H1 (cell line): Measurements from ENCODE around the gene TBKBP1. TPM values are rescaled to one million over a fixed set of nuclear protein-coding genes. Genes with fewer than 3 reads are reported as not detected.

ENCODE experiments used
- CTCF ChIA-PET: fragments of 300-600 bp; sonication (Branson Sonifier 250); formaldehyde crosslinking; loops from one replicate; lab custom pipeline; 2021; ENCODE audit not compliant: partially characterized antibody; lab: Charles Lee
- POLR2A ChIA-PET: fragments of 300-600 bp; sonication (Branson Sonifier 250); formaldehyde crosslinking; loops from one replicate; lab custom pipeline; 2021; ENCODE audit warnings: inconsistent platforms; ENCODE audit not compliant: partially characterized antibody; lab: Charles Lee
- DNase-seq, 2 experiments: peaks; one replicate each; pipeline versions ENCODE4 v3.0.0 to v3.0.0-alpha.2; 2010 to 2022; ENCODE audit warnings: low spot score in 2 of 2, low read depth in 1 of 2, mixed read lengths in 1 of 2
- FAIRE-seq: peaks from 2 replicates; lab custom pipeline; 2011; peaks lifted over from hg19 to GRCh38; lab: Jason Lieb, UNC
- H2AFZ ChIP-seq: 2 replicates; pipeline ENCODE4 v1.8.1; 2012; ENCODE audit warnings: low read length, inconsistent platforms
- H2AK5ac ChIP-seq: 2 replicates; pipeline ENCODE4 v1.6.1; 2013; ENCODE audit warnings: low read depth, low read length
- H2BK120ac ChIP-seq: replicated peaks from 2 replicates; pipeline ENCODE3; 2013; ENCODE audit warnings: low read depth, low read length, inconsistent platforms
- H2BK12ac ChIP-seq: 2 replicates; pipeline ENCODE4 v1.6.1; 2013; ENCODE audit warnings: low read depth, low read length
- H2BK15ac ChIP-seq: 2 replicates; pipeline ENCODE4 v1.6.1; 2013; ENCODE audit warnings: low read length
- H2BK20ac ChIP-seq: 2 replicates; pipeline ENCODE4 v1.6.1; 2013; ENCODE audit warnings: low read length
- H2BK5ac ChIP-seq: 2 replicates; pipeline ENCODE4 v1.6.1; 2013; ENCODE audit warnings: low read depth, low read length
- H3K14ac ChIP-seq: 2 replicates; pipeline ENCODE4 v1.6.1; 2013; ENCODE audit warnings: inconsistent platforms; ENCODE audit not compliant: insufficient read length
- H3K18ac ChIP-seq: 2 replicates; pipeline ENCODE4 v1.6.1; 2013; ENCODE audit warnings: low read length; ENCODE audit errors: extremely low read depth
- H3K23ac ChIP-seq: 2 replicates; pipeline ENCODE4 v1.6.1; 2013; ENCODE audit warnings: inconsistent platforms; ENCODE audit not compliant: insufficient read length
- H3K23me2 ChIP-seq: 2 replicates; pipeline ENCODE4 v1.6.1; 2013; ENCODE audit warnings: low read depth, low read length
- H3K27ac ChIP-seq: 2 replicates; pipeline ENCODE4 v1.6.1; 2011; ENCODE audit warnings: low read depth, low read length, inconsistent platforms
- H3K27me3 ChIP-seq, 4 experiments: replicated peaks in 1 of 4; 1 replicate in 1 of 4; 2 replicates in 3 of 4; pipeline versions ENCODE4 v1.6.1 to v1.8.1; 2011 to 2013; ENCODE audit warnings: low read length in 3 of 4, mild to moderate bottlenecking in 3 of 4, inconsistent platforms in 2 of 4, mixed read lengths in 2 of 4, moderate library complexity in 1 of 4; ENCODE audit not compliant: control insufficient read depth in 3 of 4, insufficient read depth in 3 of 4; ENCODE audit errors: extremely low read depth in 1 of 4
- H3K36me3 ChIP-seq, 4 experiments: 2 replicates each; pipeline versions ENCODE4 v1.6.1 to v1.8.1; 2011 to 2013; ENCODE audit warnings: mild to moderate bottlenecking in 4 of 4, low read length in 3 of 4, moderate library complexity in 2 of 4, control low read depth in 1 of 4, inconsistent platforms in 1 of 4; ENCODE audit not compliant: insufficient read depth in 4 of 4, control insufficient read depth in 2 of 4
- H3K4ac ChIP-seq: replicated peaks from 2 replicates; pipeline ENCODE3; 2013; ENCODE audit warnings: low read length, low read depth, mixed read lengths, inconsistent platforms; ENCODE audit not compliant: insufficient read length
- H3K4me1 ChIP-seq, 4 experiments: replicated peaks in 1 of 4; 1 replicate in 1 of 4; 2 replicates in 3 of 4; pipeline versions ENCODE4 v1.6.1 to v1.8.1; 2011 to 2013; ENCODE audit warnings: low read length in 3 of 4, inconsistent platforms in 2 of 4, mixed read lengths in 1 of 4; ENCODE audit not compliant: insufficient read depth in 4 of 4, control insufficient read depth in 3 of 4
- H3K4me2 ChIP-seq, 2 experiments: 2 replicates each; pipeline versions ENCODE4 v1.6.1 to v1.8.1; 2011 to 2013; ENCODE audit warnings: low read depth in 2 of 2, low read length in 2 of 2, control low read depth in 1 of 2, inconsistent platforms in 1 of 2, mild to moderate bottlenecking in 1 of 2; ENCODE audit not compliant: insufficient read depth in 1 of 2
- H3K4me3 ChIP-seq, 4 experiments: fragments of 200-600, 300-600 bp in 1 of 4; sonication (generic), shearing (Covaris generic), sonication (Bioruptor Twin) in 1 of 4; 2 replicates each; pipeline versions ENCODE4 v1.5.1 to v1.8.1; 2011 to 2016; ENCODE audit warnings: low read length in 4 of 4, low read depth in 3 of 4, control low read depth in 2 of 4, inconsistent platforms in 2 of 4, mild to moderate bottlenecking in 2 of 4, mixed read lengths in 1 of 4, moderate library complexity in 1 of 4; ENCODE audit not compliant: insufficient read depth in 2 of 4; ENCODE audit errors: extremely low read depth in 1 of 4
- H3K56ac ChIP-seq: replicated peaks from 2 replicates; pipeline ENCODE3; 2013; ENCODE audit warnings: low read depth, mild to moderate bottlenecking, mixed read lengths, low read length, inconsistent platforms; ENCODE audit not compliant: insufficient read length
- H3K79me1 ChIP-seq: 2 replicates; pipeline ENCODE4 v1.6.1; 2013; ENCODE audit warnings: low read depth, low read length, control low read depth
- H3K79me2 ChIP-seq, 2 experiments: 2 replicates each; pipeline versions ENCODE4 v1.6.1 to v1.8.1; 2012 to 2013; ENCODE audit warnings: low read length in 2 of 2, mild to moderate bottlenecking in 2 of 2, inconsistent platforms in 1 of 2; ENCODE audit not compliant: insufficient read depth in 2 of 2, control insufficient read depth in 1 of 2
- H3K9ac ChIP-seq, 4 experiments: replicated peaks in 1 of 4; 1 replicate in 1 of 4; 2 replicates in 3 of 4; pipeline versions ENCODE4 v1.6.1 to v1.8.1; 2011 to 2013; ENCODE audit warnings: low read depth in 3 of 4, low read length in 3 of 4, control low read depth in 2 of 4, mild to moderate bottlenecking in 2 of 4, moderate library complexity in 2 of 4, inconsistent platforms in 1 of 4; ENCODE audit errors: extremely low read depth in 1 of 4
- H3K9me3 ChIP-seq, 2 experiments: 2 replicates each; pipeline versions ENCODE4 v1.6.1 to v1.8.1; 2012 to 2013; ENCODE audit warnings: mild to moderate bottlenecking in 2 of 2, moderate library complexity in 2 of 2, control low read depth in 1 of 2, inconsistent platforms in 1 of 2, low read depth in 1 of 2, low read length in 1 of 2, mixed read lengths in 1 of 2; ENCODE audit not compliant: insufficient read depth in 2 of 2
- H4K20me1 ChIP-seq, 2 experiments: replicated peaks in 1 of 2; 2 replicates each; pipeline versions ENCODE3 to v1.8.1; 2011 to 2013; ENCODE audit warnings: inconsistent platforms in 2 of 2, low read length in 2 of 2, mild to moderate bottlenecking in 1 of 2; ENCODE audit not compliant: insufficient read depth in 2 of 2, control insufficient read depth in 1 of 2
- H4K5ac ChIP-seq: 2 replicates; pipeline ENCODE4 v1.6.1; 2013; ENCODE audit warnings: low read length, low read depth, mixed read lengths, inconsistent platforms; ENCODE audit not compliant: insufficient read length
- H4K8ac ChIP-seq: 2 replicates; pipeline ENCODE4 v1.8.0; 2013; ENCODE audit warnings: mild to moderate bottlenecking, moderate library complexity, low read length, inconsistent platforms; ENCODE audit not compliant: insufficient read depth; ENCODE audit errors: extremely low read depth
- H4K91ac ChIP-seq: replicated peaks from 2 replicates; pipeline ENCODE3; 2013; ENCODE audit warnings: low read length, mixed read lengths, inconsistent platforms; ENCODE audit not compliant: insufficient read length
- BRCA1 ChIP-seq: IDR thresholded peaks from 2 replicates; pipeline ENCODE4 v1.6.1; 2012; ENCODE audit warnings: low read depth, low read length, improper control_type of control experiment
- CHD2 ChIP-seq: IDR thresholded peaks from 2 replicates; pipeline ENCODE4 v1.6.1; 2012; ENCODE audit warnings: low read length, improper control_type of control experiment
- EP300 ChIP-seq, 2 experiments: IDR thresholded peaks; 1 replicate in 1 of 2; 2 replicates in 1 of 2; pipeline ENCODE4 v1.6.1; 2011 to 2012; ENCODE audit warnings: low read depth in 2 of 2, low read length in 2 of 2, mild to moderate bottlenecking in 2 of 2, borderline replicate concordance in 1 of 2, inconsistent platforms in 1 of 2, moderate library complexity in 1 of 2
- JUND ChIP-seq: IDR thresholded peaks from 2 replicates; pipeline ENCODE4 v1.6.1; 2011; ENCODE audit warnings: mild to moderate bottlenecking, improper control_type of control experiment, low read length
- MAFK ChIP-seq: IDR thresholded peaks from 2 replicates; pipeline ENCODE4 v1.6.1; 2012; ENCODE audit warnings: low read depth, mild to moderate bottlenecking, improper control_type of control experiment, low read length
- RXRA ChIP-seq: IDR thresholded peaks from 2 replicates; pipeline ENCODE4 v1.6.1; 2011; ENCODE audit warnings: low read depth, mild to moderate bottlenecking, low read length, moderate library complexity; ENCODE audit not compliant: insufficient read depth
- SIN3A ChIP-seq, 2 experiments: IDR thresholded peaks in 1 of 2; conservative IDR thresholded peaks in 1 of 2; 2 replicates each; pipeline ENCODE4 v1.6.1; 2011 to 2012; ENCODE audit warnings: low read length in 2 of 2, improper control_type of control experiment in 1 of 2, low read depth in 1 of 2, mild to moderate bottlenecking in 1 of 2
- SP1 ChIP-seq: IDR thresholded peaks from 2 replicates; pipeline ENCODE4 v1.6.1; 2011; ENCODE audit warnings: low read depth, low read length
- TAF1 ChIP-seq: IDR thresholded peaks from 2 replicates; pipeline ENCODE4 v1.6.1; 2011; ENCODE audit warnings: mild to moderate bottlenecking, low read depth, low read length
- YY1 ChIP-seq: IDR thresholded peaks from 2 replicates; pipeline ENCODE4 v1.6.1; 2011; ENCODE audit warnings: low read depth, mild to moderate bottlenecking, low read length
- WGBS, 2 experiments: shearing (Covaris generic) in 1 of 2; methylation state at CpG; one replicate each; pipeline versions ENCODE4 v1.1.6 to v1.1.7; 2013 to 2015; ENCODE audit warnings: low lambda C conversion rate in 2 of 2, mixed read lengths in 2 of 2, inconsistent platforms in 1 of 2, low coverage in 1 of 2, missing lambda C conversion rate in 1 of 2; ENCODE audit not compliant: insufficient replicate concordance in 2 of 2, insufficient coverage in 1 of 2, insufficient read length in 1 of 2; ENCODE audit errors: extremely low coverage in 1 of 2, missing lambda C conversion rate in 1 of 2; 5-methylcytosine and 5-hydroxymethylcytosine counted together
- polyA plus RNA-seq, 7 experiments: library from polyadenylated mRNA; depleted of rRNA in 3 of 7; stranded (reverse) in 5 of 7; unstranded in 2 of 7; fragments of >200 nt in 5 of 7; fragments of 200-250 nt in 2 of 7; gene quantifications; 1 replicate in 5 of 7; 2 replicates in 1 of 7; 4 replicates in 1 of 7; pipeline versions ENCODE4 v1.2.1 to v1.2.3, GENCODE V29; 2011 to 2013; ENCODE audit warnings: missing spikeins in 2 of 7, mixed read lengths in 2 of 7
- total RNA-seq: library from RNA; stranded (reverse); fragmentation: NEBNext Ultra II Directional; extraction: Animal tissue kit (Norgen Biotek cat#: 25700); gene quantifications from 2 replicates; pipeline ENCODE4 v1.2.1, GENCODE V29; 2021

TBKBP1 gene
- total and polyA plus RNA-seq, 2 of the 8 experiments (the other 6 are each of a cell fraction or from before 2014, with no cell fraction given), result 6.3 to 15.1 TPM

DNA sequence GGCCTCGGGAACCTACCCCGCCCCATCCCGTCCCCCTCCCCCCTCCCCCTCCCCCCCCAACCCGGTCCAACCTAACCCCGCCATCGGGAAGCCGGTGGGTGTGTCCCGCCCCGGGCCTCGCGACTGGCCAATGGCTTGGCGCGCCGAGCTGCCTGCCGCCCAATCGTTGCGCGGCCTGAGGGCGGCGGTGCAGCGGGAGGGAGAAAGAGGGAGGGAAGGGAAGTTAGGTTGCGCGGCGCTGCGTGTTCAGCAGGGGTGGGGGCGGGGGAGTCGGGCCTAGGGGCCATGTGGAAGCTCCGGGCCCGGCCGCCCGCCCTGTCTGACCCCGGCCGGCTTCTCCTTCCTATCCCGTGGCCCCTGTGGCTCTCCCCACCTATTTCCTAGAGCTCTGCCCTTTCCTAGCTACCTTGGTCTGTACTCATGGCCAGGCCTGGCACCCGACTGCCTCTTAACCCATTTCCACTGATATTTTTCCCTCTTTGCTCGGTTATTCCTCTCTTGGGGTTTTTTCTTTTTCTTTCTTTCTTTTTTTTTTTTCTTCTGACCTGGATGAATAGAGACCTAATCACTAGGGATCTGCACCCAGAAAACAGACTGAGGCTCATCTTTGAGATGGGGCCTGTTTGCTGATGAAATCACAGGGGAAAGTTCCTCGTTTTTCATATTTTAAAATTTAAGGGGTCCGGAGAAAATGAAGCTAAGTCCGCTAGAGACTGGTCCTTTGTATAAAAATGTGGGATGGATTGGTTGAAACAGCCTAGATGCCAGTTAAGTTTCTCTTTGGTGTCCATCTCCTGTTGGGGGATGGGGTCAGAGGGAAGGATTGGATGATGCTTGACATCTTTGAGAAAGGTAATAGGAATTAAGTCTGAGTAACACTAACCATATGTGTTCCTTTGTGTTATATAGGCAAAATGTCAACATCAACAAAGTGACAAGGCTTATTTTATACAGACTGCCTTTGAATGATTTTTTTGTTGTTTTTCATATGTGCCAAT, 43.1 kb upstream of the TBKBP1 start:
- Histone ChIP-seq H3K36me3 (peaks cover 23 to 48% (median 41%) of the 10 kb centered on the region in 4 experiments), H2BK5ac (peak overlapping the region; percentile 89; the same call in 1 of the 2 replicates), H2BK15ac (no peak overlapping the region), H3K27ac (peak overlapping the region; percentile 60; the same call in 1 of the 2 replicates), H3K9ac (peak overlapping the region; percentile 73 to 95 (median 91)), H3K9me3 (no peaks in the 10 kb centered on the region), H4K8ac (peak overlapping the region; percentile 98; the same call in 1 of the 2 replicates), H3K4me1 (peaks cover 0 to 6% (median 4%) of the 10 kb centered on the region in 4 experiments; a peak in 5 of 7 replicates), H3K14ac (no peak overlapping the region), H2BK20ac (no peak overlapping the region), H3K4ac (no peak overlapping the region), H3K79me2 (peaks cover 24 to 58% of the 10 kb centered on the region in 2 experiments), H3K4me3 (peak overlapping the region; percentile 79 to 99 (median 84)), H4K20me1 (peaks cover 12 to 19% of the 10 kb centered on the region in 2 experiments), H3K56ac (peak overlapping the region; percentile 18), H4K5ac (peak overlapping the region; percentile 49), H2BK120ac (no peak overlapping the region), H3K27me3 (no peaks in the 10 kb centered on the region), H2AFZ (no peak overlapping the region), H3K79me1 (0 out of 2 replicates have a peak, but pooled peaks cover 2% of the 10 kb centered on the region), H3K4me2 (peak overlapping the region; percentile 60 to 70), H3K23ac (no peak overlapping the region), H2AK5ac (no peak overlapping the region), H2BK12ac (no peak overlapping the region), H3K23me2 (peaks cover 4% of the 10 kb centered on the region), H4K91ac (no peak overlapping the region), H3K18ac (peak overlapping the region; percentile 79; the same call in 1 of the 2 replicates)
- WGBS, 2 experiments, result 1% methylated on average over 12 of the region's 39 CpGs; no CpG with 5 or more reads in 1 of the 2 experiments
- FAIRE-seq, result no peak
- DNase-seq, result peak; percentile 87 to 92
- ChIA-PET CTCF (interaction anchor here (0.6 to 4.1 kb wide), 2 partner anchors 13 to 47 kb away, joined by 3 to 22 read pairs; no protein-coding TSS in a partner anchor), POLR2A (interaction anchor here (0.6 to 46.3 kb wide), 12 partner anchors 8 to 584 kb away, joined by 3 to 1575 read pairs (median 6); partner anchors contain the start of gene TBKBP1)
- TF ChIP-seq SIN3A (conservative IDR thresholded peaks at IDR 0.05 in 1 of 2, IDR thresholded peaks at IDR 0.05 in 1 of 2; ENCODE audit: low read depth in 1 of 2, low read length in 2 of 2), result peak in 1 of 2 experiments; percentile 83; a peak in 2 of 4 replicates
- 0 out of 2 replicates have a peak, but pooled peaks have one; percentile 21 for TF ChIP-seq YY1
- peak; percentile 38; the same call in 1 of the 2 replicates for TF ChIP-seq TAF1
- no peak for TF ChIP-seq RXRA
- TF ChIP-seq SP1, result peak; percentile 84; the same call in 1 of the 2 replicates
- TF ChIP-seq JUND, result no peak
- TF ChIP-seq BRCA1, result no peak
- no peak; a peak in 1 of 3 replicates for TF ChIP-seq EP300 (IDR thresholded peaks at IDR 0.05; ENCODE audit: borderline replicate concordance in 1 of 2, low read depth in 2 of 2, low read length in 2 of 2)
- no peak for TF ChIP-seq CHD2
- no peak for TF ChIP-seq MAFK
